22Rv1 (cell line): ENCODE measurements around the gene LRMDA.

Experiments
- H3K27ac ChIP-seq: fragments of 450-650 bp; 2 replicates; pipeline ENCODE4 v1.5.1; 2017
- CTCF ChIP-seq: fragments of 450-650 bp; IDR thresholded peaks from 2 replicates; pipeline ENCODE4 v1.5.1; 2017; ENCODE audit warnings: mild to moderate bottlenecking
- ZFX ChIP-seq: fragments of 450-650 bp; IDR thresholded peaks from 2 replicates; pipeline ENCODE4 v1.6.1; 2017; ENCODE audit warnings: antibody characterized with exemption, borderline replicate concordance

Gene LRMDA

GRCh38 chr10:75950307-75950706 is 518.9 kb downstream of the LRMDA start:
- H3K27ac ChIP-seq, result no peak overlapping the region

GRCh38 chr10:75950997-75951589 is 519.7 kb downstream of the LRMDA start:
- H3K27ac ChIP-seq, result no peak overlapping the region
- TF ChIP-seq ZFX, result no peak
- no peak for TF ChIP-seq CTCF

More at GRCh38 chr10:75950307-75950706, 518.9 kb downstream of the LRMDA start:
- TF ChIP-seq ZFX, result no peak
- no peak for TF ChIP-seq CTCF

- TF ChIP-seq CTCF (no peak), ZFX (no peak)
- no peak overlapping the region for H3K27ac ChIP-seq
These were observed 520.2 kb downstream of the LRMDA start for GRCh38 chr10:75951627-75952026.

- TF ChIP-seq CTCF (no peak), ZFX (no peak)
- no peak overlapping the region for H3K27ac ChIP-seq
These were observed 520.7 kb downstream of the LRMDA start for GRCh38 chr10:75952093-75952492.

- H3K27ac ChIP-seq, result no peak overlapping the region
- no peak for TF ChIP-seq ZFX
- no peak for TF ChIP-seq CTCF
These were observed 523.1 kb downstream of the LRMDA start for GRCh38 chr10:75954486-75954885.

- no peak overlapping the region for H3K27ac ChIP-seq
- TF ChIP-seq CTCF, result no peak
- TF ChIP-seq ZFX, result no peak
These were observed 524.6 kb downstream of the LRMDA start for GRCh38 chr10:75955973-75956502.

GRCh38 chr10:75956624-75957023 is 525.2 kb downstream of the LRMDA start:
- H3K27ac ChIP-seq, result no peak overlapping the region
- TF ChIP-seq CTCF (no peak), ZFX (no peak)
